WTC11 (cell line): Measurements from ENCODE around the gene TRMT2B. TPM values are rescaled to one million over a fixed set of nuclear protein-coding genes. Genes with fewer than 3 reads are reported as not detected.

ENCODE experiments used
- ATAC-seq: fragments of 200-7000 bp; cut with Tn5 transposase; 2 replicates; pipeline ENCODE4 v1.10.0; 2021; ENCODE audit warnings: mild to moderate bottlenecking, moderate library complexity
- CTCF ChIA-PET: fragments of 300-600 bp; sonication (Branson Sonifier 250); formaldehyde crosslinking; loops from one replicate; lab custom pipeline; 2021; ENCODE audit warnings: antibody characterized with exemption; lab: Charles Lee
- POLR2A ChIA-PET: fragments of 350-600 bp; sonication (Branson Sonifier 250); formaldehyde crosslinking; loops from one replicate; lab custom pipeline; 2021; ENCODE audit warnings: antibody characterized with exemption; lab: Charles Lee
- DNase-seq: peaks from one replicate; pipeline ENCODE4 v3.0.0; 2021; ENCODE audit warnings: low spot score
- H3K27ac Mint-ChIP-seq: 2 replicates; pipeline ENCODE4 v1.8.0; 2021; ENCODE audit warnings: mixed read lengths
- H3K27me3 Mint-ChIP-seq: 2 replicates; pipeline ENCODE4 v1.8.0; 2021; ENCODE audit warnings: low read depth, mild to moderate bottlenecking, moderate library complexity, mixed read lengths
- H3K36me3 Mint-ChIP-seq: 2 replicates; pipeline ENCODE4 v1.8.0; 2021; ENCODE audit warnings: mixed read lengths
- H3K4me1 Mint-ChIP-seq: 2 replicates; pipeline ENCODE4 v1.8.0; 2022; ENCODE audit warnings: mixed read lengths
- H3K4me3 Mint-ChIP-seq: 2 replicates; pipeline ENCODE4 v1.8.0; 2021; ENCODE audit warnings: mild to moderate bottlenecking, moderate library complexity, mixed read lengths
- H3K9me3 Mint-ChIP-seq: 2 replicates; pipeline ENCODE4 v1.8.0; 2021; ENCODE audit warnings: mixed read lengths
- CBFB ChIP-seq: sonication (generic); formaldehyde crosslinking; IDR thresholded peaks from 2 replicates; pipeline ENCODE4 v1.8.1; 2022; ENCODE audit warnings: mild to moderate bottlenecking, low read depth, missing genetic modification reagents
- CTCF ChIP-seq: fragments of 200-600 bp; IDR thresholded peaks from 2 replicates; pipeline ENCODE4 v1.8.0; 2022; ENCODE audit warnings: antibody characterized with exemption
- ERG ChIP-seq: fragments of 250-450 bp; sonication (Bioruptor Pico); IDR thresholded peaks from 2 replicates; pipeline ENCODE4 v1.8.0; 2021; ENCODE audit warnings: mild to moderate bottlenecking
- ESRRA ChIP-seq: sonication (generic); formaldehyde crosslinking; IDR thresholded peaks from 2 replicates; pipeline ENCODE4 v1.8.1; 2022; ENCODE audit warnings: mild to moderate bottlenecking, missing genetic modification reagents, borderline replicate concordance
- FOXK1 ChIP-seq: sonication (generic); formaldehyde crosslinking; IDR thresholded peaks from 2 replicates; pipeline ENCODE4 v1.8.0; 2022; ENCODE audit warnings: mild to moderate bottlenecking, moderate library complexity, missing genetic modification reagents
- HMGXB4 ChIP-seq: sonication (generic); formaldehyde crosslinking; IDR thresholded peaks from 2 replicates; pipeline ENCODE4 v1.8.1; 2023; ENCODE audit warnings: mild to moderate bottlenecking, moderate library complexity, missing genetic modification reagents
- MXD4 ChIP-seq: fragments of 250-450 bp; sonication (Bioruptor Pico); IDR thresholded peaks from 2 replicates; pipeline ENCODE4 v1.8.0; 2021; ENCODE audit warnings: mild to moderate bottlenecking, moderate library complexity, borderline replicate concordance
- NR2C2 ChIP-seq: sonication (generic); formaldehyde crosslinking; IDR thresholded peaks from 2 replicates; pipeline ENCODE4 v1.8.0; 2022; ENCODE audit warnings: mild to moderate bottlenecking, missing genetic modification reagents
- SMAD4 ChIP-seq: sonication (generic); formaldehyde crosslinking; IDR thresholded peaks from 2 replicates; pipeline ENCODE4 v1.8.0; 2022; ENCODE audit warnings: mild to moderate bottlenecking, missing genetic modification reagents
- SOX15 ChIP-seq: fragments of 250-450 bp; sonication (Bioruptor Pico); IDR thresholded peaks from 2 replicates; pipeline ENCODE4 v1.9.0; 2021; ENCODE audit warnings: mild to moderate bottlenecking
- total RNA-seq: library from RNA; stranded (reverse); gene quantifications from 3 replicates; pipeline ENCODE4 v1.2.3, GENCODE V29; 2021
- TF ChIP-seq, protein P1 (sequence below): sonication (generic); formaldehyde crosslinking; IDR thresholded peaks from 2 replicates; pipeline ENCODE4 v1.8.0; 2022; ENCODE audit warnings: missing genetic modification reagents
- TF ChIP-seq, protein P2 (sequence below): sonication (generic); formaldehyde crosslinking; IDR thresholded peaks from 2 replicates; pipeline ENCODE4 v1.8.1; 2023; ENCODE audit warnings: mild to moderate bottlenecking, missing genetic modification reagents, borderline replicate concordance
- TF ChIP-seq, protein P3 (sequence below): sonication (generic); formaldehyde crosslinking; IDR thresholded peaks from 2 replicates; pipeline ENCODE4 v1.8.0; 2023; ENCODE audit warnings: missing genetic modification reagents
- TF ChIP-seq, protein P4 (sequence below): sonication (generic); formaldehyde crosslinking; IDR thresholded peaks from 2 replicates; pipeline ENCODE4 v1.8.1; 2022; ENCODE audit warnings: low read depth, missing genetic modification reagents, borderline replicate concordance
- TF ChIP-seq, protein P5 (sequence below): sonication (generic); formaldehyde crosslinking; IDR thresholded peaks from 2 replicates; pipeline ENCODE4 v1.8.1; 2022; ENCODE audit warnings: mild to moderate bottlenecking, moderate library complexity, missing genetic modification reagents

Gene TRMT2B
- total RNA-seq, 1 experiment from 2014 or later = 14.3 TPM

DNA sequence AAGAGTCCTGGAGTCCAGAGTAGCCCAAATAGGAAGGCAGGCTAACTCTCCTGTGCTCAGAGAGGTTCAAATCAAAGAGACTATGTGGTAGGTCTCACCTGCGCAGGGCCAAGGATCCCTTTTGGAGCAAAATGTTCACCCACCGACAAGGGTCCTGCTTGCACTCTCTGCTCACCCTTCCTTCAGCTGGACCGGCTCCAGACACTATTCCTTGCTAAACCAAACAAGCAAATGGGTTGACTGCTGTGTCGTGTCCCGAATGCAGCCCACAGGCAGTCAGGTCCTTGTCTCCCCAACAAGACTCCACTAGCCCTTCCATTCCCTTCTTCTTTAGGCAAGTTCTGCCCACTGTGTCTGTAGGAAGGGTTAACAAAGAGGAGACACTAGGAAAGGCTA, 760 bp downstream of the TRMT2B start (continued):
- TF ChIP-seq, protein P1, sequence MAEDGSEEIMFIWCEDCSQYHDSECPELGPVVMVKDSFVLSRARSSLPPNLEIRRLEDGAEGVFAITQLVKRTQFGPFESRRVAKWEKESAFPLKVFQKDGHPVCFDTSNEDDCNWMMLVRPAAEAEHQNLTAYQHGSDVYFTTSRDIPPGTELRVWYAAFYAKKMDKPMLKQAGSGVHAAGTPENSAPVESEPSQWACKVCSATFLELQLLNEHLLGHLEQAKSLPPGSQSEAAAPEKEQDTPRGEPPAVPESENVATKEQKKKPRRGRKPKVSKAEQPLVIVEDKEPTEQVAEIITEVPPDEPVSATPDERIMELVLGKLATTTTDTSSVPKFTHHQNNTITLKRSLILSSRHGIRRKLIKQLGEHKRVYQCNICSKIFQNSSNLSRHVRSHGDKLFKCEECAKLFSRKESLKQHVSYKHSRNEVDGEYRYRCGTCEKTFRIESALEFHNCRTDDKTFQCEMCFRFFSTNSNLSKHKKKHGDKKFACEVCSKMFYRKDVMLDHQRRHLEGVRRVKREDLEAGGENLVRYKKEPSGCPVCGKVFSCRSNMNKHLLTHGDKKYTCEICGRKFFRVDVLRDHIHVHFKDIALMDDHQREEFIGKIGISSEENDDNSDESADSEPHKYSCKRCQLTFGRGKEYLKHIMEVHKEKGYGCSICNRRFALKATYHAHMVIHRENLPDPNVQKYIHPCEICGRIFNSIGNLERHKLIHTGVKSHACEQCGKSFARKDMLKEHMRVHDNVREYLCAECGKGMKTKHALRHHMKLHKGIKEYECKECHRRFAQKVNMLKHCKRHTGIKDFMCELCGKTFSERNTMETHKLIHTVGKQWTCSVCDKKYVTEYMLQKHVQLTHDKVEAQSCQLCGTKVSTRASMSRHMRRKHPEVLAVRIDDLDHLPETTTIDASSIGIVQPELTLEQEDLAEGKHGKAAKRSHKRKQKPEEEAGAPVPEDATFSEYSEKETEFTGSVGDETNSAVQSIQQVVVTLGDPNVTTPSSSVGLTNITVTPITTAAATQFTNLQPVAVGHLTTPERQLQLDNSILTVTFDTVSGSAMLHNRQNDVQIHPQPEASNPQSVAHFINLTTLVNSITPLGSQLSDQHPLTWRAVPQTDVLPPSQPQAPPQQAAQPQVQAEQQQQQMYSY = no peak
- TF ChIP-seq, protein P2, sequence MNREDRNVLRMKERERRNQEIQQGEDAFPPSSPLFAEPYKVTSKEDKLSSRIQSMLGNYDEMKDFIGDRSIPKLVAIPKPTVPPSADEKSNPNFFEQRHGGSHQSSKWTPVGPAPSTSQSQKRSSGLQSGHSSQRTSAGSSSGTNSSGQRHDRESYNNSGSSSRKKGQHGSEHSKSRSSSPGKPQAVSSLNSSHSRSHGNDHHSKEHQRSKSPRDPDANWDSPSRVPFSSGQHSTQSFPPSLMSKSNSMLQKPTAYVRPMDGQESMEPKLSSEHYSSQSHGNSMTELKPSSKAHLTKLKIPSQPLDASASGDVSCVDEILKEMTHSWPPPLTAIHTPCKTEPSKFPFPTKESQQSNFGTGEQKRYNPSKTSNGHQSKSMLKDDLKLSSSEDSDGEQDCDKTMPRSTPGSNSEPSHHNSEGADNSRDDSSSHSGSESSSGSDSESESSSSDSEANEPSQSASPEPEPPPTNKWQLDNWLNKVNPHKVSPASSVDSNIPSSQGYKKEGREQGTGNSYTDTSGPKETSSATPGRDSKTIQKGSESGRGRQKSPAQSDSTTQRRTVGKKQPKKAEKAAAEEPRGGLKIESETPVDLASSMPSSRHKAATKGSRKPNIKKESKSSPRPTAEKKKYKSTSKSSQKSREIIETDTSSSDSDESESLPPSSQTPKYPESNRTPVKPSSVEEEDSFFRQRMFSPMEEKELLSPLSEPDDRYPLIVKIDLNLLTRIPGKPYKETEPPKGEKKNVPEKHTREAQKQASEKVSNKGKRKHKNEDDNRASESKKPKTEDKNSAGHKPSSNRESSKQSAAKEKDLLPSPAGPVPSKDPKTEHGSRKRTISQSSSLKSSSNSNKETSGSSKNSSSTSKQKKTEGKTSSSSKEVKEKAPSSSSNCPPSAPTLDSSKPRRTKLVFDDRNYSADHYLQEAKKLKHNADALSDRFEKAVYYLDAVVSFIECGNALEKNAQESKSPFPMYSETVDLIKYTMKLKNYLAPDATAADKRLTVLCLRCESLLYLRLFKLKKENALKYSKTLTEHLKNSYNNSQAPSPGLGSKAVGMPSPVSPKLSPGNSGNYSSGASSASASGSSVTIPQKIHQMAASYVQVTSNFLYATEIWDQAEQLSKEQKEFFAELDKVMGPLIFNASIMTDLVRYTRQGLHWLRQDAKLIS (CRISPR knock-in tag) = no peak
- TF ChIP-seq SMAD4 (CRISPR knock-in tag) (no peak), MXD4 (CRISPR knock-in tag) (no peak)

- H3K9me3 Mint-ChIP-seq = no peaks in the 10 kb centered on the region
- H3K4me1 Mint-ChIP-seq = no peaks in the 10 kb centered on the region
- H3K27ac Mint-ChIP-seq = no peak overlapping the region
- CTCF ChIA-PET = no interaction called here
- no peaks in the 10 kb centered on the region for H3K27me3 Mint-ChIP-seq
- no peak for TF ChIP-seq HMGXB4 (CRISPR knock-in tag)
- no peak for TF ChIP-seq CBFB (CRISPR knock-in tag)
- TF ChIP-seq, protein P3, sequence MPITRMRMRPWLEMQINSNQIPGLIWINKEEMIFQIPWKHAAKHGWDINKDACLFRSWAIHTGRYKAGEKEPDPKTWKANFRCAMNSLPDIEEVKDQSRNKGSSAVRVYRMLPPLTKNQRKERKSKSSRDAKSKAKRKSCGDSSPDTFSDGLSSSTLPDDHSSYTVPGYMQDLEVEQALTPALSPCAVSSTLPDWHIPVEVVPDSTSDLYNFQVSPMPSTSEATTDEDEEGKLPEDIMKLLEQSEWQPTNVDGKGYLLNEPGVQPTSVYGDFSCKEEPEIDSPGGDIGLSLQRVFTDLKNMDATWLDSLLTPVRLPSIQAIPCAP = no peak
- TF ChIP-seq ERG (CRISPR knock-in tag) = no peak
- TF ChIP-seq, protein P4, sequence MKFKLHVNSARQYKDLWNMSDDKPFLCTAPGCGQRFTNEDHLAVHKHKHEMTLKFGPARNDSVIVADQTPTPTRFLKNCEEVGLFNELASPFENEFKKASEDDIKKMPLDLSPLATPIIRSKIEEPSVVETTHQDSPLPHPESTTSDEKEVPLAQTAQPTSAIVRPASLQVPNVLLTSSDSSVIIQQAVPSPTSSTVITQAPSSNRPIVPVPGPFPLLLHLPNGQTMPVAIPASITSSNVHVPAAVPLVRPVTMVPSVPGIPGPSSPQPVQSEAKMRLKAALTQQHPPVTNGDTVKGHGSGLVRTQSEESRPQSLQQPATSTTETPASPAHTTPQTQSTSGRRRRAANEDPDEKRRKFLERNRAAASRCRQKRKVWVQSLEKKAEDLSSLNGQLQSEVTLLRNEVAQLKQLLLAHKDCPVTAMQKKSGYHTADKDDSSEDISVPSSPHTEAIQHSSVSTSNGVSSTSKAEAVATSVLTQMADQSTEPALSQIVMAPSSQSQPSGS (CRISPR knock-in tag) = no peak
- no peak for TF ChIP-seq FOXK1 (CRISPR knock-in tag)
- TF ChIP-seq, all 79 proteins: peak for 0
- POLR2A ChIA-PET = no interaction called here
- Mint-ChIP-seq H3K36me3 (peaks cover 6% of the 10 kb centered on the region), H3K4me3 (no peak overlapping the region)
- ATAC-seq (no peak), DNase-seq (no peak)
These were observed 11.7 kb downstream of the TRMT2B start for GRCh38 chrX:101040197-101040596.

DNA sequence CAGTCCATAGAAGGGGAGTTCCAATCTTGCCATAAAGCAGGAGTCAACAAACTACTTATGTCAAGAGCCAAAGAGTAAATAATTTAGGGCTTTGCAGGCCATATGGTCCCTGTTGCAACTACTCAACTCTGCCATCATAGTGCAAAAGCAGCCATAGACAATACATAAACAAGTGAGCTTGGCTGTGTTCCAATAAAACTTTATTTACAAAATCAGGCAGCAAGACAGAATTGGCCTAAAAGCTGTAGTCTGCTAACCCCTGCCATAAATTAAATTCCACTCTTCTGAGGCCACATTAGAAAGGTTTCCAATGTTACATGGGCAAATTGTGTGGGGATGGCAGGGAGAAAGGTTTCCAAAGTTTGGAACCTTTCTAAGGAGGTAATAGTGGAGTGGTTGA, 14.7 kb downstream of the TRMT2B start:
- peaks cover 12% of the 10 kb centered on the region for H3K36me3 Mint-ChIP-seq
- CTCF ChIA-PET = no interaction called here
- TF ChIP-seq, protein P4 (CRISPR knock-in tag) = no peak
- no peak for TF ChIP-seq NR2C2 (CRISPR knock-in tag)
- TF ChIP-seq ESRRA (CRISPR knock-in tag) = no peak
- TF ChIP-seq, protein P5, sequence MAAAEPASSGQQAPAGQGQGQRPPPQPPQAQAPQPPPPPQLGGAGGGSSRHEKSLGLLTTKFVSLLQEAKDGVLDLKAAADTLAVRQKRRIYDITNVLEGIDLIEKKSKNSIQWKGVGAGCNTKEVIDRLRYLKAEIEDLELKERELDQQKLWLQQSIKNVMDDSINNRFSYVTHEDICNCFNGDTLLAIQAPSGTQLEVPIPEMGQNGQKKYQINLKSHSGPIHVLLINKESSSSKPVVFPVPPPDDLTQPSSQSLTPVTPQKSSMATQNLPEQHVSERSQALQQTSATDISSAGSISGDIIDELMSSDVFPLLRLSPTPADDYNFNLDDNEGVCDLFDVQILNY (CRISPR knock-in tag) = no peak
- no peak for TF ChIP-seq SOX15 (CRISPR knock-in tag)
- TF ChIP-seq CTCF = no peak

More for the DNA sequence above, 14.7 kb downstream of the TRMT2B start:
- H3K4me1 Mint-ChIP-seq = no peaks in the 10 kb centered on the region
- POLR2A ChIA-PET = no interaction called here
- no peak for DNase-seq
- H3K9me3 Mint-ChIP-seq = no peaks in the 10 kb centered on the region
- no peak for ATAC-seq
- H3K27ac Mint-ChIP-seq = no peak overlapping the region
- no peaks in the 10 kb centered on the region for H3K27me3 Mint-ChIP-seq
- no peak overlapping the region for H3K4me3 Mint-ChIP-seq
